ENCODE data around the gene ACOXL.

ACOXL gene

DNA sequence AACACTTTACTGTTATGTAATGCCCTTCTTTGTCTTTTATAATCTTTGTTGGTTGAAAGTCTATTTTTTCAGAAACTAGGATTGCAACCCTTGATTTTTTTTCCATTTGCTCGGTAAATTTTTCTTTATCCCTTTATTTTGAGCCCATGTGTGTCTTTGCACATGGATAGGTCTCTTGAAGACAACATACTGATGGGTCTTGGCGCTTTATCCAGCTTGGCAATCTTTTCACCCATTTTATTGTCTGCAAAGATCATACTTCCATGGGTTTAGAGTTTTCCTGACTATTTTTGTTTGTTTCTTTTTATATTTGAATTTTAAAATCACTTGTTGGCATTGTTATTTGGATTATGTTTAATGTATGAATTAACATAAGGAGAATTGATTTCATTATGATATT lies 27.0 kb downstream of the ACOXL start:
- no peak for DNase-seq

DNA sequence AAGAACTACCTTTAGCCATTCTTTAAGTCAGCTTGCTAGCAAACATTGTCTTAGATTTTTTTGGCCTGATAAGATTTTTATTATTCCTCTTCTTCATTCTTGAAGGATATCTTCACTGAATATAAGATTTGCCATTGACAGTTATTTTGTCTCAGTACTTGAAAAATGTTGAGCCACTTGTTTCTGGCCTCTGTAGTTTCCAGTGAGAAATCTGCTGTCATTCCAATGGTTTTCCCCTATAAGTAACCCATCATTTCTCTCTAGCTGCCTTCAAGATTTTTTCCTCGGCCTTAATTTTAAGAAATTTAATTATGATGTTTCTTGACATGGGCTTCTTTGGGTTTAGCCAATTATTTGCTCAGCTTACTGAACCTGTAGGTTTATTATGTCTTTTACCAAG lies 32.6 kb downstream of the ACOXL start:
- DNase-seq: no peak

DNA sequence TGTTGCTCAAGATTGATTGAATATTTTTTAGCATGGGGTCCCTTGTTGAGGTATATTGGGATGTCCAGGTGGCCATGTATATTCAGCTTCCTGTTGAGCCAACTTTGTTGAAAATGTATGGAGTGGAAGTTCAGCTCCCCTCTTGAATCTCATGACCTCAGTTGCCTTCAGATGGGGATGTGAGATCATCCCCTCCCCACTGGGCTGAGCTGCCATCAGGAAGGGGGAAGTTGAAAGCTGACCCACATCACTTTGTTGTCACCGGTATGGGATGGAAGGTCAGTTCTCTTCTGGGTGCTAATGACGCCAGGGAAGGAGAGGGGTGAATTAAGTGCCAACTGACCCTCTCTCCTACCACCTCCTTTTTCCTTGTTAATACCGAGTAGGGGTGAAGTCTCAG lies 33.9 kb downstream of the ACOXL start:
- no peak for DNase-seq

DNA sequence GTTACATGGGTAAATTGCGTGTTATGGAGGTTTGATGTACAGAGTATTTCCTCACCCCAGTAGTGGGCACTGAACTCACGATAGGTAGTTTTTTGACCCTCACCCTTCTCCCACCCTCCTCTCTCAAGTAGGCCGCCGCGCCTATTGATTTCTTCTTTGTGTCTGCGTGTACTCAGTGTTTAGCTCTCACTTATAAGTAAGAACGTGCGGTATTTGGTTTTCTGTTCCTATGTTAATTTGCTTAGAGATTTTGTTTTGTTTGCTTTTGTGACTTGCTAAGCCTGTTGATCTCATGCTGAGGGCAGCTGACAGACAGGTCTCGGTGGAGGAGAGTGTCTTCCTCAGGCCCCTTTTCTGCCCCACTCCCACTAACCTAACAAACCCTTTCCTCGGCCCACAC lies 36.2 kb downstream of the ACOXL start:
- DNase-seq: no peak

DNA sequence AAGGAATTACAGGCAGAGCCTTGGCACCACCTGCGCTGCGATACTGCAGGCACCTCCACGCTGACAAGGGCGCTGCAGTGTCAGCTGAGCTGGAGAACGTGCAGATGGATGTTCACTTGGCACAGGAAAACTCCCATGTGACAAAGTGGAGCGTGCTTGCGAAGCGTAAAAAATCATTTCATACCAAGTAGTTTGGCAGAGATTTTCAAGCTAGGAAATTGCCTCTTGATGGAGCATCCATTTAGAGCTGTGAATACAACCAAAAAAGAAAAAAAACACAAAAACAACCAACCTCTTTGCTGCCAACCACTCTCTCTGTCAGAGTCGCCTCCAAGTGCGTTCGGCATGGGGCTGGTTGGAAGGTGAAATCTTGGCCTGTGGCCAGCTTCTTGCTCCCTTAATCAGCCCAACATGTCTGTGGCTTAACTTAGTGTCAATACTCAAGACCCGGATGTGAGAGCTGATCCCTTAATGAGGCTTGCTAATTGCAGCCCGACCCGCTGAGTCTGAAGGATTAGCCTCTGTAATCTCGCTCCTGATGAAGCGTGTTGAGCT lies 38.1 kb downstream of the ACOXL start:
- DNase-seq: peak; percentile 55

DNA sequence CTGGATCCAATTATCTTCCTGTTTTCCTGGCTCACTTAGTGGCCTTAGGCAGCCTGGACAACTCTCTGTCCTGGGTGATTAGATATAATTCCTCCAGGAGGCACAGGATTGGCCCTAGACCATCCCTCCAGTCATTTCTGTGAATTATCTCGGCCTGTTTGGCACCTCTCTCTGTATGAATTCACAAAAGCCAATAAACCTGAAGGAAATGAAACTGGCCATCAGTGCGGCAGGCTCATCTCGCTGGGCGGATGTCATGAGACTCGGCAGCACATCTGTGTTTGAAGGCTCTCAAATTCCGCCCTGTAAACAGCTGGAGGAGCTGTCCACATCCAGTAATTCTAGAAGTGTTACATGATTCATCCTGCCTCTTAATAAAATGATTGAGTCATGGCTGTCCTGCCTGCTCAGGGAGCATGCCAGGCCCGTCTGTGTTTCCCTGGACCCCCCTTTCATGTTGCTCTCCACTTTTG lies 38.6 kb downstream of the ACOXL start:
- peak; percentile 49 for DNase-seq

- DNase-seq: no peak
These were observed 39.4 kb downstream of the ACOXL start for GRCh38 chr2:110771547-110772382.

GRCh38 chr2:110772383-110772755 lies 40.0 kb downstream of the ACOXL start:
- DNase-seq: no peak

DNA sequence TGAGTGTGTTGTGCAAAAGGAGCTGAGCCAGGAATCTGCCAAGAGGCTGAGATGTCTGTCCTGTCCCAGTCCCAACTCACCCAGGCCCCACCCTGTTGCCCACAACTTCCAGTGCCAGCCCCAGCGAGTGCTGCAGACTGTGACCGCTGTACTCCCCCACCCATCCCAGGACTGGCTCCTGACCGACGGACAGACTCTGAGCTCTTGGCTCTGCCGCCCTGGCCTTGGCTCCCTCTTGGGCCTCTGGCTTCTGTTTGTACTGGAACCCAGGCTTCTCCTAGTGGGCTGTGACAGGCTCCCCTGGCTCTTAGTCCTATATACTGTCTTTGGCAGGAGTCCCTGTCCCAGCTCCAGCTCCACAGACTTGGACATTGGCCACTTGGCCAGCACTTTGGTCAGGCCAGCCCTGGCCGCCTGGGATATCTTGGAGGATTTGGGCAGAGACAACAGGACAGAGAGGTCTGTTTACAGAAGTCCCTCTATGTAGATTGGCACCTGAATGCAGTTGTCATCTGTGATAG lies 41.1 kb downstream of the ACOXL start:
- no peak for DNase-seq

DNA sequence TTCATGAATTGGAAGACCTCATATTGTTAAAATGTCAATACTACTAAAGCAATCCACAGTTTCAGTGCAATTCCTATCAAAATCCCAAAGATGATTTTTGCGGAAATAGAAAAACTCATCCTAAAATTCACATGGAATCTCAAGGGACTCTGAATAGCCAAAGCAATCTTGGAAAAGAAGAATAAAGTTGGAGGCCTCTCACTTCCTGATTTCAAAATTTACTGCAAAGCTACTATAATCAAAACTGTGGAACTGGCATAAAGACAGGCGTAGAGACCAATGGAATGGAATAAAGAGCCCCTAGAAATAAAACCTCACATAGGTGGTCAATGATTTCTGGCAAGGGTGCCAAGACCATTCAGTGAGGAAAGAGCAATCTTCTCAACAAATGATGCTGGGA lies 42.3 kb downstream of the ACOXL start:
- no peak for DNase-seq

DNA sequence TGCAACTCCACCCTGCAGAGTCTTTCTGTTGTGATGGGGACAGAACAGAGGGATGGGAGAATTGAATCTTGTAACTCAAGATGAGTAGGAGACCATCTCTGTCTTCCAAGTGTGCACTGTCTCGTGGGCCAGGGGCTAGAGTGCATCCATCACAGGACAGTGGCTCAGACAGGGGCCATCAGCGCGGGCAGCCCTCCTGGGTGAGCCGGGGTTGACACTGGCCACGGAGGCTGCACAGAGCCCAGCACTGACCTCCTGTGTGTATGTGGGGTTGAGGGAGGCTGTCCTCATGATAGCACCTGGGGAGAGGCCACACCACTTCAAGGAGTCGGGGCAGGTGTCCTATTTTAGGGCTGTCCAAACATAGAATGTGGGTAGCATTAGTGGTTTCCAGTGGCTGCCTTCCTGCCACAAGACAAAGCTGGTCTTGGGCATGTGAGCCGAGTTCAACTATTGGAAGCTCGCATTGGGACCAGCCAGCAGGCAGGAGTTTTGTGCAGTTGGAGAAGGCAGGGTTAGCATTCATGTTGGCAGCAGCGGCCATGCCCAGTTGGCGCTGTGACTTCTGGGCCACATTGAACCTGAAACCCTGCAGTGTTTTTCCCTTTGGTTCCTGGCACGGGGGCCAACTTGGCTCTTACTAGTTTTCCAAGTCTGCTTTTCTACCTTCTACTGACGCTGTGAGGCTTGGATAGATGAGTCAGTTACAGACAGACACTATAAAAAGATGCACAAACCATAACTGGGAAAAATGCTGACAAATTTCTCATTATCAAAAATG lies 45.3 kb downstream of the ACOXL start:
- DNase-seq: no peak

DNA sequence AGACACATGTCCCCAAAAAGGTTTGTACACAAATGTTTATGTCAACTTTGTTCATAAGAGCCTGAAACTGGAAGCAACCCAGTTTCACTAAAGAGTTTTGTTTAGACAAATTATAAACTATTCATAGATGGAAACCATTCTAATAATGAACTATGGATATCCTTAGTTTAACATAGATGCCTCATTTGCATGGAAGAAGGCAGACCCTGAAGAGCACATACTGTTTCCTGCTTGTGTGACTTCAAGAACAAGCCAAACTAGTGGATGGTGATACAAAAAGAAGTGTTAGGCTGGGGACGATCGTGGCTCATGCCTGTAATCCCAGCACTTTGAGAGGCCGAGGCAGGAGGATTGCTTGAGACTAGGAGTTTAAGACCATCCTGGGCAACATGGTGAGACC lies 48.1 kb downstream of the ACOXL start:
- no peak for DNase-seq

- DNase-seq: no peak
These were observed 51.0 kb downstream of the ACOXL start for GRCh38 chr2:110783196-110783873.

DNA sequence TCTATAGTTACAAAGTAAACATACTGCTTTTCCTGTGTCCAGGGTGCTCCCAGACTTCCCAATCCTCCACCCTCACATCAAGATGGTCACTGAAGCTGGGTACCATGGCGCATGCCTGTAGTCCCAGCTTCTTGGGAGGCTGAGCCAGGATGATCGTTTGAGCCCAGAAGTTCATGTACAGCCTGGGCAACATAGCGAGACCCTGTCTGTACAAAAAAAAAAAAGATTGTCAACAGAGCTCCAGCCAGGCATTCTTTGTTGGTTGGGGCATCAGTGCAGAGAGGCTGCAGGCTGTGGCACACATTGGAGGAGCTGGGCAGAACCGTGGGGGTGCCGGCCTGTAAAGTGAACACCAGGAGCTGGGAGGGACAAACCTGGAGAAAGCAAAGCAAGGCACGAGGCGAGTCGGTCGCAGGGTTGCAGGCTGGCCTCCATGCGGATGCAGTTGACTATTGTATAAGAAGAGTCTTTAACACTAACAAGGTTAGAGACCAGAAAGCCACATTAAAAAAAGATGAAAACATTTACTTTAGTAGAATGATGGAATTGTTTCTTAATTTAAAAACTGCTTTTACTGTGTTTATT lies 51.8 kb downstream of the ACOXL start:
- DNase-seq: no peak

DNA sequence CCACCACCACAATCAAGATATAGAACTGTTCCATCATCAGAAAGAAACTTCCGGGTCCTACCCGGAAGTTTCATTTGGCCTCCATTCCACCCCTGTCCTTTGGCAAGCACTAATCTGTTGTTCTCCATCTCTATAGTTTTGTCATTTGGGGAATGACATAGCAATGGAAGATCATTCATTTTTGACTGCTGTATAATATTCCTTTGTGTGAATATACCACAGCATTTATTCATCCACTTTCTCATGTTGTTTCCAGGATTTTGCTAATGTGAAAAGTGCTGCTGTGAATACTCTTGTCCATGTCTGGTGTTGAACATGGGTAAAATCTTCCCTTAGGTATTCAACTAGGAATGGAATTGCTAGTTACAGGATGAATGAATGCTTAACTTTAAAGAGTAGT lies 53.1 kb downstream of the ACOXL start:
- no peak for DNase-seq

DNA sequence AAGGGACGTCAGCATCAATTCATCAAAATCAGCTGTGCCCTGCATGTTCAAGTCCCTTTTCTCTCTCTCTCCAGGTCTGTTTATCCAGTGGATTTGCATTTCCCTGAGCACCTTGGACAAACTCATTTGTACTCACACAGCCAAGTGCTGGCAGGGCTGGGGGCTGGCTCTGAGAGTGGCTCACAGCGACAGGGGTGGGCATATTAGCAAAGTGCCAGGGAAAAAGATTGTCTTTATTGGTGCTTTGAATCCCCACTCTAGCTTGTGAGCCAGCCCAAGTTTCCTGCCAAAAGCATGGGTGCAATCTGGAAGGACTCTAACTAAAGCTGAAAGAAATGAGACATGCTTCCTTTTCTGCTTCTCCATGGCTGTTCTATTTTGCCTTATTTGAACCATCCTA lies 56.6 kb downstream of the ACOXL start:
- DNase-seq: no peak

GRCh38 chr2:110789706-110790105 lies 57.3 kb downstream of the ACOXL start:
- DNase-seq: no peak

DNA sequence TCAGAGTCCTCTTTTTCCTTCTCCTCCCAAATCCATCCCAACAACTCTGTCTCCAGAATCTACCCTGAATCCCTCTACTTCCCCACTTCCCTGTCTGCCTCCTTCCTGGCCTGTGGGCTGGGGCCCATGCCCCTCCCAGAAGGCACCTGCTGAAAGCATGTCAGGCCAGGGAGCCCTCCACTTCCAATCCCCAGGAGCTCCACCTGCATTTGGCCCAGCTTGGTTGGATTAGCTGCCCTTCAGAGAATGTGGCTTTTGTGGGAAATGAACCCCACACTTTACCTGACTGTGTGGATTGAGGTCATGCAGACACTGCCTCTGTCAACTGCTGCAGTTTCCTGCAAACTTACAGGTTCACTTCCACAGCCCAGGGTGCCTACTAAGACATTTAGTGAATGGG lies 58.5 kb downstream of the ACOXL start:
- no peak for DNase-seq

GRCh38 chr2:110791435-110791834 lies 59.1 kb downstream of the ACOXL start:
- no peak for DNase-seq

- no peak for DNase-seq
These were observed 60.7 kb downstream of the ACOXL start for GRCh38 chr2:110793034-110793433.

DNA sequence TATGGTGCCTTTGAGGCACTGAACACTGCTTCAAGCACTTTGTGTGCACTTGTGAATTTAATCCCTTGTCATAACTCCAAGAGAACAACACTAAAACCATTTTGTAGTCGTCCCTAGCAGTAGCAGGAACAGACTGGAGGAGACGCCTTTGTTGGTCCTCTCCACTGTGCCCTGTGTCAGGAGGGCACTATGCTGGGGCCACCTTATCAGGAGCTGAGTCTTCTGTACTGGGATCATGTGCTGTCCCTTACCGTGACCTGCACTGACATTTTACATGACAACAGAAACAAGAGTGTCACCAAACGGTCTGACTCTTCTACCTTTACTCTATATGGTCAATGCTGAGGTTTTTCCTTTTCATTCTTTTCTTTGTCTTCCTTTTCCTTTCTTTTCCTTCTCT lies 62.0 kb downstream of the ACOXL start:
- no peak for DNase-seq

GRCh38 chr2:110794951-110795350 lies 62.6 kb downstream of the ACOXL start:
- no peak for DNase-seq
